ENCODE data around the gene OR52E5.

Gene OR52E5

GRCh38 chr11:5891216-5891800 is 1.7 kb upstream of the OR52E5 start:
- Histone ChIP-seq H3K4me1 (ENCODE audit: control insufficient read depth in 2 of 2, insufficient read depth in 2 of 2, low read length in 2 of 2) (no peaks in the 10 kb centered on the region), H3K27ac (ENCODE audit: low read depth in 2 of 2, low read length in 2 of 2) (no peak overlapping the region), H3K36me3 (ENCODE audit: control insufficient read depth in 2 of 2, insufficient read depth in 2 of 2, low read length in 2 of 2) (no peaks in the 10 kb centered on the region), H3K27me3 (ENCODE audit: control insufficient read depth in 2 of 2, insufficient read depth in 2 of 2, low read length in 2 of 2) (no peaks in the 10 kb centered on the region), H3K9ac (ENCODE audit: low read depth in 1 of 2, low read length in 2 of 2) (no peak overlapping the region), H3K4me3 (ENCODE audit: low read length in 2 of 2) (no peak overlapping the region), H3K9me3 (ENCODE audit: control insufficient read depth in 2 of 2, low read length in 2 of 2) (no peaks in the 10 kb centered on the region)

GRCh38 chr11:5899534-5899933 is 6.5 kb downstream of the OR52E5 start:
- H3K9me3 ChIP-seq (ENCODE audit: control insufficient read depth in 2 of 2, low read length in 2 of 2): no peaks in the 10 kb centered on the region
- H3K9ac ChIP-seq (ENCODE audit: low read depth in 1 of 2, low read length in 2 of 2): no peak overlapping the region
- no peaks in the 10 kb centered on the region for H3K27me3 ChIP-seq (ENCODE audit: control insufficient read depth in 2 of 2, insufficient read depth in 2 of 2, low read length in 2 of 2)
- H3K36me3 ChIP-seq (ENCODE audit: control insufficient read depth in 2 of 2, insufficient read depth in 2 of 2, low read length in 2 of 2): no peaks in the 10 kb centered on the region
- H3K4me1 ChIP-seq (ENCODE audit: control insufficient read depth in 2 of 2, insufficient read depth in 2 of 2, low read length in 2 of 2): no peaks in the 10 kb centered on the region
- H3K27ac ChIP-seq (ENCODE audit: low read depth in 2 of 2, low read length in 2 of 2): no peak overlapping the region
- no peak overlapping the region for H3K4me3 ChIP-seq (ENCODE audit: low read length in 2 of 2)

GRCh38 chr11:5910540-5910939 is 17.5 kb downstream of the OR52E5 start:
- no peaks in the 10 kb centered on the region for H3K9me3 ChIP-seq (ENCODE audit: control insufficient read depth in 2 of 2, low read length in 2 of 2)
- H3K36me3 ChIP-seq (ENCODE audit: control insufficient read depth in 2 of 2, insufficient read depth in 2 of 2, low read length in 2 of 2): no peaks in the 10 kb centered on the region
- H3K9ac ChIP-seq (ENCODE audit: low read depth in 1 of 2, low read length in 2 of 2): no peak overlapping the region
- no peaks in the 10 kb centered on the region for H3K27me3 ChIP-seq (ENCODE audit: control insufficient read depth in 2 of 2, insufficient read depth in 2 of 2, low read length in 2 of 2)
- H3K4me3 ChIP-seq (ENCODE audit: low read length in 2 of 2): no peak overlapping the region
- no peak overlapping the region for H3K27ac ChIP-seq (ENCODE audit: low read depth in 2 of 2, low read length in 2 of 2)
- H3K4me1 ChIP-seq (ENCODE audit: control insufficient read depth in 2 of 2, insufficient read depth in 2 of 2, low read length in 2 of 2): no peaks in the 10 kb centered on the region

- Histone ChIP-seq H3K4me3 (ENCODE audit: low read length in 2 of 2) (no peak overlapping the region), H3K9ac (ENCODE audit: low read depth in 1 of 2, low read length in 2 of 2) (no peak overlapping the region), H3K36me3 (ENCODE audit: control insufficient read depth in 2 of 2, insufficient read depth in 2 of 2, low read length in 2 of 2) (no peaks in the 10 kb centered on the region), H3K27me3 (ENCODE audit: control insufficient read depth in 2 of 2, insufficient read depth in 2 of 2, low read length in 2 of 2) (no peaks in the 10 kb centered on the region), H3K27ac (ENCODE audit: low read depth in 2 of 2, low read length in 2 of 2) (no peak overlapping the region), H3K9me3 (ENCODE audit: control insufficient read depth in 2 of 2, low read length in 2 of 2) (peaks cover 0 to 1% of the 10 kb centered on the region in 2 donors), H3K4me1 (ENCODE audit: control insufficient read depth in 2 of 2, insufficient read depth in 2 of 2, low read length in 2 of 2) (no peaks in the 10 kb centered on the region)
Measured at GRCh38 chr11:5922749-5923426, 29.9 kb downstream of the OR52E5 start.

GRCh38 chr11:5923427-5923776 is 30.4 kb downstream of the OR52E5 start:
- Histone ChIP-seq H3K4me3 (ENCODE audit: low read length in 2 of 2) (no peak overlapping the region), H3K9me3 (ENCODE audit: control insufficient read depth in 2 of 2, low read length in 2 of 2) (peaks cover 0 to 1% of the 10 kb centered on the region in 2 donors), H3K4me1 (ENCODE audit: control insufficient read depth in 2 of 2, insufficient read depth in 2 of 2, low read length in 2 of 2) (no peaks in the 10 kb centered on the region), H3K27me3 (ENCODE audit: control insufficient read depth in 2 of 2, insufficient read depth in 2 of 2, low read length in 2 of 2) (no peaks in the 10 kb centered on the region), H3K27ac (ENCODE audit: low read depth in 2 of 2, low read length in 2 of 2) (no peak overlapping the region), H3K36me3 (ENCODE audit: control insufficient read depth in 2 of 2, insufficient read depth in 2 of 2, low read length in 2 of 2) (no peaks in the 10 kb centered on the region), H3K9ac (ENCODE audit: low read depth in 1 of 2, low read length in 2 of 2) (no peak overlapping the region)

GRCh38 chr11:5923794-5924193 is 30.8 kb downstream of the OR52E5 start:
- H3K9me3 ChIP-seq (ENCODE audit: control insufficient read depth in 2 of 2, low read length in 2 of 2): peaks cover 0 to 1% of the 10 kb centered on the region in 2 donors
- no peak overlapping the region for H3K9ac ChIP-seq (ENCODE audit: low read depth in 1 of 2, low read length in 2 of 2)
- H3K27me3 ChIP-seq (ENCODE audit: control insufficient read depth in 2 of 2, insufficient read depth in 2 of 2, low read length in 2 of 2): no peaks in the 10 kb centered on the region
- no peaks in the 10 kb centered on the region for H3K4me1 ChIP-seq (ENCODE audit: control insufficient read depth in 2 of 2, insufficient read depth in 2 of 2, low read length in 2 of 2)
- H3K36me3 ChIP-seq (ENCODE audit: control insufficient read depth in 2 of 2, insufficient read depth in 2 of 2, low read length in 2 of 2): no peaks in the 10 kb centered on the region
- H3K27ac ChIP-seq (ENCODE audit: low read depth in 2 of 2, low read length in 2 of 2): no peak overlapping the region
- H3K4me3 ChIP-seq (ENCODE audit: low read length in 2 of 2): no peak overlapping the region

- Histone ChIP-seq H3K9ac (ENCODE audit: low read depth in 1 of 2, low read length in 2 of 2) (no peak overlapping the region), H3K36me3 (ENCODE audit: control insufficient read depth in 2 of 2, insufficient read depth in 2 of 2, low read length in 2 of 2) (no peaks in the 10 kb centered on the region), H3K27me3 (ENCODE audit: control insufficient read depth in 2 of 2, insufficient read depth in 2 of 2, low read length in 2 of 2) (no peaks in the 10 kb centered on the region), H3K27ac (ENCODE audit: low read depth in 2 of 2, low read length in 2 of 2) (no peak overlapping the region), H3K4me3 (ENCODE audit: low read length in 2 of 2) (no peak overlapping the region), H3K9me3 (ENCODE audit: control insufficient read depth in 2 of 2, low read length in 2 of 2) (peaks cover 0 to 1% of the 10 kb centered on the region in 2 donors), H3K4me1 (ENCODE audit: control insufficient read depth in 2 of 2, insufficient read depth in 2 of 2, low read length in 2 of 2) (no peaks in the 10 kb centered on the region)
Measured at GRCh38 chr11:5928271-5928670, 35.3 kb downstream of the OR52E5 start.

GRCh38 chr11:5928811-5929210 is 35.8 kb downstream of the OR52E5 start:
- H3K27me3 ChIP-seq (ENCODE audit: control insufficient read depth in 2 of 2, insufficient read depth in 2 of 2, low read length in 2 of 2): no peaks in the 10 kb centered on the region
- no peak overlapping the region for H3K4me3 ChIP-seq (ENCODE audit: low read length in 2 of 2)
- no peaks in the 10 kb centered on the region for H3K36me3 ChIP-seq (ENCODE audit: control insufficient read depth in 2 of 2, insufficient read depth in 2 of 2, low read length in 2 of 2)
- no peaks in the 10 kb centered on the region for H3K4me1 ChIP-seq (ENCODE audit: control insufficient read depth in 2 of 2, insufficient read depth in 2 of 2, low read length in 2 of 2)
- no peak overlapping the region for H3K27ac ChIP-seq (ENCODE audit: low read depth in 2 of 2, low read length in 2 of 2)
- peaks cover 0 to 1% of the 10 kb centered on the region in 2 donors for H3K9me3 ChIP-seq (ENCODE audit: control insufficient read depth in 2 of 2, low read length in 2 of 2)
- H3K9ac ChIP-seq (ENCODE audit: low read depth in 1 of 2, low read length in 2 of 2): no peak overlapping the region

- H3K9me3 ChIP-seq (ENCODE audit: control insufficient read depth in 2 of 2, low read length in 2 of 2): peaks cover 0 to 1% of the 10 kb centered on the region in 2 donors
Measured at GRCh38 chr11:5929571-5930368, 36.8 kb downstream of the OR52E5 start.

GRCh38 chr11:5930614-5931013 is 37.6 kb downstream of the OR52E5 start:
- Histone ChIP-seq H3K4me1 (ENCODE audit: control insufficient read depth in 2 of 2, insufficient read depth in 2 of 2, low read length in 2 of 2) (no peaks in the 10 kb centered on the region), H3K9ac (ENCODE audit: low read depth in 1 of 2, low read length in 2 of 2) (no peak overlapping the region), H3K9me3 (ENCODE audit: control insufficient read depth in 2 of 2, low read length in 2 of 2) (peaks cover 0 to 1% of the 10 kb centered on the region in 2 donors), H3K27ac (ENCODE audit: low read depth in 2 of 2, low read length in 2 of 2) (no peak overlapping the region), H3K4me3 (ENCODE audit: low read length in 2 of 2) (no peak overlapping the region), H3K27me3 (ENCODE audit: control insufficient read depth in 2 of 2, insufficient read depth in 2 of 2, low read length in 2 of 2) (no peaks in the 10 kb centered on the region), H3K36me3 (ENCODE audit: control insufficient read depth in 2 of 2, insufficient read depth in 2 of 2, low read length in 2 of 2) (no peaks in the 10 kb centered on the region)

More at GRCh38 chr11:5929571-5930368, 36.8 kb downstream of the OR52E5 start:
- H3K4me3 ChIP-seq (ENCODE audit: low read length in 2 of 2): no peak overlapping the region
- no peak overlapping the region for H3K27ac ChIP-seq (ENCODE audit: low read depth in 2 of 2, low read length in 2 of 2)
- no peaks in the 10 kb centered on the region for H3K27me3 ChIP-seq (ENCODE audit: control insufficient read depth in 2 of 2, insufficient read depth in 2 of 2, low read length in 2 of 2)
- no peaks in the 10 kb centered on the region for H3K36me3 ChIP-seq (ENCODE audit: control insufficient read depth in 2 of 2, insufficient read depth in 2 of 2, low read length in 2 of 2)
- no peak overlapping the region for H3K9ac ChIP-seq (ENCODE audit: low read depth in 1 of 2, low read length in 2 of 2)
- H3K4me1 ChIP-seq (ENCODE audit: control insufficient read depth in 2 of 2, insufficient read depth in 2 of 2, low read length in 2 of 2): no peaks in the 10 kb centered on the region

All from mucosa of rectum (tissue), 2 donors.